Panc1 (cell line): Measurements from ENCODE around the gene IKBKG. TPM values are rescaled to one million over a fixed set of nuclear protein-coding genes. Genes with fewer than 3 reads are reported as not detected.

Experiments
- ATAC-seq: fragments of 200-7000 bp; cut with Tn5 transposase; 2 replicates; pipeline ENCODE4 v1.9.1; 2020; ENCODE audit warnings: mild to moderate bottlenecking, moderate library complexity
- BruUV-seq: library from RNA; stranded (reverse); fragments of 400-500 nt; replicated peaks from 2 replicates; lab custom pipeline; 2021; lab: Mats Ljungman, UMichigan
- CTCF ChIA-PET: fragments of 300-600 bp; sonication (Branson Sonifier 250); formaldehyde crosslinking; loops from one replicate; lab custom pipeline; 2022; ENCODE audit warnings: antibody characterized with exemption; lab: Charles Lee
- POLR2A ChIA-PET: fragments of 300-600 bp; sonication (Branson Sonifier 250); formaldehyde crosslinking; loops from one replicate; lab custom pipeline; 2022; ENCODE audit warnings: antibody characterized with exemption; lab: Charles Lee
- DNase-seq: peaks from one replicate; pipeline ENCODE4 v3.0.0-alpha.2; 2010; ENCODE audit warnings: low read depth, low spot score
- H3K27ac ChIP-seq: 2 replicates; pipeline ENCODE4 v1.5.1; 2011; ENCODE audit warnings: mild to moderate bottlenecking, low read length, inconsistent platforms
- H3K27me3 ChIP-seq: fragments of 200-500 bp; sonication (Bioruptor generic); 2 replicates; pipeline ENCODE4 v1.6.0; 2014; ENCODE audit warnings: low read length, inconsistent platforms; ENCODE audit not compliant: control insufficient read depth, insufficient read depth
- H3K36me3 ChIP-seq: fragments of 200-500 bp; sonication (Bioruptor generic); 2 replicates; pipeline ENCODE4 v1.5.1; 2014; ENCODE audit warnings: inconsistent platforms, mild to moderate bottlenecking, low read length, moderate library complexity; ENCODE audit not compliant: control insufficient read depth, insufficient read depth
- H3K4me1 ChIP-seq: 2 replicates; pipeline ENCODE4 v1.5.1; 2011; ENCODE audit warnings: inconsistent platforms, mild to moderate bottlenecking, low read length, moderate library complexity; ENCODE audit not compliant: control insufficient read depth, insufficient read depth
- H3K4me3 ChIP-seq, 2 experiments: 2 replicates each; pipeline ENCODE4 v1.5.1; 2011 to 2012; ENCODE audit warnings: low read depth in 2 of 2, low read length in 2 of 2, mild to moderate bottlenecking in 2 of 2, inconsistent platforms in 1 of 2, moderate library complexity in 1 of 2
- H3K9me3 ChIP-seq: fragments of 200-500 bp; sonication (Bioruptor generic); 2 replicates; pipeline ENCODE4 v1.5.1; 2014; ENCODE audit warnings: low read depth, mild to moderate bottlenecking, inconsistent platforms, low read length, moderate library complexity; ENCODE audit not compliant: control insufficient read depth, insufficient read depth
- CTCF ChIP-seq: fragments of 450-650 bp; IDR thresholded peaks from 2 replicates; pipeline ENCODE4 v1.5.1; 2017; ENCODE audit warnings: mild to moderate bottlenecking
- POLR2AphosphoS5 ChIP-seq: IDR thresholded peaks from 2 replicates; pipeline ENCODE4 v1.6.1; 2012; ENCODE audit warnings: mild to moderate bottlenecking, low read depth, low read length, moderate library complexity
- SIN3A ChIP-seq: IDR thresholded peaks from 2 replicates; pipeline ENCODE4 v1.6.1; 2012; ENCODE audit warnings: low read depth, mild to moderate bottlenecking, low read length, moderate library complexity, borderline replicate concordance; ENCODE audit not compliant: insufficient read depth
- TCF7L2 ChIP-seq: IDR thresholded peaks from 2 replicates; pipeline ENCODE4 v1.6.1; 2011; ENCODE audit warnings: mild to moderate bottlenecking, low read depth, low read length, inconsistent platforms
- in situ Hi-C: cut with HindIII; loops from 2 replicates; pipeline ENCODE4 v1.10.0; 2016; ENCODE audit warnings: low sequenced_read_pairs, low pct_unique_long_range_greater_than_20kb
- intact Hi-C: fragments of 100-400 bp; cut with micrococcal nuclease; formaldehyde crosslinking; loops from one replicate; pipeline ENCODE4 v1.10.0; 2022; ENCODE audit not compliant: unreplicated experiment
- total RNA-seq: library from RNA; stranded (reverse); gene quantifications from one replicate; pipeline ENCODE4 v1.2.1, GENCODE V29; 2021; ENCODE audit not compliant: unreplicated experiment
- TF ChIP-seq, protein P1 (sequence below), 2 experiments: IDR thresholded peaks; 2 replicates each; pipeline ENCODE4 v1.6.1; 2011 to 2012; ENCODE audit warnings: low read depth in 2 of 2, control low read depth in 1 of 2, low read length in 1 of 2, mild to moderate bottlenecking in 1 of 2, moderate library complexity in 1 of 2; ENCODE audit not compliant: insufficient read depth in 1 of 2

The IKBKG gene
- total RNA-seq, 1 experiment from 2014 or later, result 76.3 TPM

- Histone ChIP-seq H3K4me1 (peaks cover 12% of the 10 kb centered on the region), H3K9me3 (no peaks in the 10 kb centered on the region), H3K36me3 (no peaks in the 10 kb centered on the region), H3K27me3 (no peaks in the 10 kb centered on the region), H3K4me3 (no peak overlapping the region), H3K27ac (no peak overlapping the region)
- TF ChIP-seq, protein P1, sequence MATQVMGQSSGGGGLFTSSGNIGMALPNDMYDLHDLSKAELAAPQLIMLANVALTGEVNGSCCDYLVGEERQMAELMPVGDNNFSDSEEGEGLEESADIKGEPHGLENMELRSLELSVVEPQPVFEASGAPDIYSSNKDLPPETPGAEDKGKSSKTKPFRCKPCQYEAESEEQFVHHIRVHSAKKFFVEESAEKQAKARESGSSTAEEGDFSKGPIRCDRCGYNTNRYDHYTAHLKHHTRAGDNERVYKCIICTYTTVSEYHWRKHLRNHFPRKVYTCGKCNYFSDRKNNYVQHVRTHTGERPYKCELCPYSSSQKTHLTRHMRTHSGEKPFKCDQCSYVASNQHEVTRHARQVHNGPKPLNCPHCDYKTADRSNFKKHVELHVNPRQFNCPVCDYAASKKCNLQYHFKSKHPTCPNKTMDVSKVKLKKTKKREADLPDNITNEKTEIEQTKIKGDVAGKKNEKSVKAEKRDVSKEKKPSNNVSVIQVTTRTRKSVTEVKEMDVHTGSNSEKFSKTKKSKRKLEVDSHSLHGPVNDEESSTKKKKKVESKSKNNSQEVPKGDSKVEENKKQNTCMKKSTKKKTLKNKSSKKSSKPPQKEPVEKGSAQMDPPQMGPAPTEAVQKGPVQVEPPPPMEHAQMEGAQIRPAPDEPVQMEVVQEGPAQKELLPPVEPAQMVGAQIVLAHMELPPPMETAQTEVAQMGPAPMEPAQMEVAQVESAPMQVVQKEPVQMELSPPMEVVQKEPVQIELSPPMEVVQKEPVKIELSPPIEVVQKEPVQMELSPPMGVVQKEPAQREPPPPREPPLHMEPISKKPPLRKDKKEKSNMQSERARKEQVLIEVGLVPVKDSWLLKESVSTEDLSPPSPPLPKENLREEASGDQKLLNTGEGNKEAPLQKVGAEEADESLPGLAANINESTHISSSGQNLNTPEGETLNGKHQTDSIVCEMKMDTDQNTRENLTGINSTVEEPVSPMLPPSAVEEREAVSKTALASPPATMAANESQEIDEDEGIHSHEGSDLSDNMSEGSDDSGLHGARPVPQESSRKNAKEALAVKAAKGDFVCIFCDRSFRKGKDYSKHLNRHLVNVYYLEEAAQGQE (IDR thresholded peaks at IDR 0.05; ENCODE audit: insufficient read depth in 1 of 2, low read depth in 2 of 2, low read length in 1 of 2), result no peak
- TF ChIP-seq TCF7L2 (no peak), CTCF (no peak), POLR2AphosphoS5 (no peak), SIN3A (no peak)
- in situ Hi-C loops (no loop called here), intact Hi-C loops (no loop called here)
- ChIA-PET POLR2A (interaction anchor here (0.5 kb wide), 1 partner anchor 22 kb away, joined by 3 read pairs; no protein-coding TSS in a partner anchor), CTCF (no interaction called here)
- BruUV-seq, result no TSS peak
- no peak for ATAC-seq
- no peak for DNase-seq
Observed at GRCh38 chrX:154519389-154519788, 28.0 kb upstream of the IKBKG start.

DNA sequence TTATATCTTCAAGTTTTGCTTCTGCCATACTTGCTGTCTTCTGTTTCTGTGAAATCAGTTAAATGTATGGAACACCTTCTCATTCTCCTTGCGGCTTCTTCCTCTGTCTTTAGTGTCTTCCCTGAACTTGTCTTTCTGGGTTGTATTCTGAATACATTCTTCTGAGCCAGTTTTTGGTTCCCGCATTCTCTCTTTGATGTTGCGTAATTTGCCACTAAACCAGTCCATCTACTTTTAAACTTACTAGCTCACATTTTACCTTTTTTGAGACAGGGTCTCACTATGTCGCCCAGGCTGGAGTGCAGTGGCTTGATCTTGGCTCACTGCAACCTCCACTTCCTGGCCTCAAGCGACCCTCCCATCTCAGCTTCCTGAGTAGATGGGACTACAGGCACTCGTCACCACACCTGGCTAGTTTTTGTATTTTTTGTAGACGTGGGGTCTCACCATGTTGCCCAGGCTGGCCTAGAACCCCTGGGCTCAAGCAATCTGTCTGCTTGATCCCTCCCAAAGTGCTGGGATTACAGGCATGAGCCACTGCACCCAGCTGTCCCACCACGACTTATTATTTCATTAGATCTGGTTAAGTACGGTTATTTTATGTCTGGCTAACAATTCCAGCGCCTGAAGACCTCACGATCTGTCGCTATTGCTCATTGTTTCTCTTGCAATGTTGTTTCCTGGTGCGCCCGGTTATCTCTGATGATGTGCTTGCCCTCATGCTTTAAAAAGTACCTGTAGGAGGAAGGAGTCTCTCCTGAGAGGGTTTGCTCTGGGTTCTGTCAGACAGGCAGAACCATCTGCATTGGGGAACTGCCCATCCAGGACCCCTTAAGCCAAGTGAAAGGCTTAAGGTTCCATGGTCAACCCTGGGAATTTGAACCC, 21.6 kb upstream of the IKBKG start:
- in situ Hi-C loops (no loop called here), intact Hi-C loops (no loop called here)
- Histone ChIP-seq H3K27ac (no peak overlapping the region), H3K4me1 (peaks cover 12% of the 10 kb centered on the region), H3K4me3 (no peak overlapping the region), H3K9me3 (no peaks in the 10 kb centered on the region), H3K27me3 (no peaks in the 10 kb centered on the region), H3K36me3 (no peaks in the 10 kb centered on the region)
- ATAC-seq (no peak), DNase-seq (no peak)
- CTCF ChIA-PET, result interaction anchor here (0.9 kb wide), 2 partner anchors 9 to 16 kb away, joined by 3 to 10 read pairs; no protein-coding TSS in a partner anchor
- TF ChIP-seq, protein P1 (IDR thresholded peaks at IDR 0.05; ENCODE audit: insufficient read depth in 1 of 2, low read depth in 2 of 2, low read length in 1 of 2), result no peak
- TF ChIP-seq SIN3A, result no peak
- no peak for TF ChIP-seq CTCF
- no peak for TF ChIP-seq TCF7L2
- TF ChIP-seq POLR2AphosphoS5, result no peak
- POLR2A ChIA-PET, result interaction anchor here (0.6 to 0.7 kb wide), 2 partner anchors 46 to 52 kb away, joined by 5 to 6 read pairs; no protein-coding TSS in a partner anchor
- no TSS peak for BruUV-seq
